ENCODE data around the gene HORMAD2. TPM values are rescaled to one million over a fixed set of nuclear protein-coding genes. Genes with fewer than 3 reads are reported as not detected.

The HORMAD2 gene
- not detected for total RNA-seq

GRCh38 chr22:30079952-30080533, at the start of gene HORMAD2:
TSS of gene HORMAD2 (plus strand) at chr22:30080464. CDS start at chr22:30093953, 13,489 bp downstream.
- H3K4me1 ChIP-seq (ENCODE audit: insufficient read depth, low read length) = peaks cover 6% of the 10 kb centered on the region
- H3K4me3 ChIP-seq (ENCODE audit: low read length) = no peak within 1 kb of the TSS
- peaks cover 11% of the 10 kb centered on the region for H3K27me3 ChIP-seq (ENCODE audit: insufficient read depth, low read length)
- no peaks in the 10 kb centered on the region for H3K9me3 ChIP-seq (ENCODE audit: low read depth, low read length)

- Histone ChIP-seq H3K27me3 (ENCODE audit: insufficient read depth, low read length) (no peaks in the 10 kb centered on the region), H3K9me3 (ENCODE audit: low read depth, low read length) (no peaks in the 10 kb centered on the region), H3K4me3 (ENCODE audit: low read length) (no peak overlapping the region), H3K4me1 (ENCODE audit: insufficient read depth, low read length) (peaks cover 12% of the 10 kb centered on the region)
Measured at GRCh38 chr22:30031328-30031727, 48.9 kb upstream of the HORMAD2 start.

- H3K4me1 ChIP-seq (ENCODE audit: insufficient read depth, low read length) = peaks cover 12% of the 10 kb centered on the region
- H3K27me3 ChIP-seq (ENCODE audit: insufficient read depth, low read length) = no peaks in the 10 kb centered on the region
- no peak overlapping the region for H3K4me3 ChIP-seq (ENCODE audit: low read length)
- H3K9me3 ChIP-seq (ENCODE audit: low read depth, low read length) = no peaks in the 10 kb centered on the region
Measured at GRCh38 chr22:30031764-30032455, 48.4 kb upstream of the HORMAD2 start.

- no peaks in the 10 kb centered on the region for H3K27me3 ChIP-seq (ENCODE audit: insufficient read depth, low read length)
- H3K4me3 ChIP-seq (ENCODE audit: low read length) = no peak overlapping the region
- peaks cover 12% of the 10 kb centered on the region for H3K4me1 ChIP-seq (ENCODE audit: insufficient read depth, low read length)
- H3K9me3 ChIP-seq (ENCODE audit: low read depth, low read length) = no peaks in the 10 kb centered on the region
Measured at GRCh38 chr22:30033137-30033536, 47.1 kb upstream of the HORMAD2 start.

GRCh38 chr22:30033901-30034300, 46.4 kb upstream of the HORMAD2 start:
- Histone ChIP-seq H3K9me3 (ENCODE audit: low read depth, low read length) (no peaks in the 10 kb centered on the region), H3K27me3 (ENCODE audit: insufficient read depth, low read length) (no peaks in the 10 kb centered on the region), H3K4me3 (ENCODE audit: low read length) (no peak overlapping the region), H3K4me1 (ENCODE audit: insufficient read depth, low read length) (peaks cover 12% of the 10 kb centered on the region)

- Histone ChIP-seq H3K4me1 (ENCODE audit: insufficient read depth, low read length) (peaks cover 12% of the 10 kb centered on the region), H3K9me3 (ENCODE audit: low read depth, low read length) (no peaks in the 10 kb centered on the region), H3K4me3 (ENCODE audit: low read length) (no peak overlapping the region), H3K27me3 (ENCODE audit: insufficient read depth, low read length) (no peaks in the 10 kb centered on the region)
Measured at GRCh38 chr22:30036656-30037055, 43.6 kb upstream of the HORMAD2 start.

- Histone ChIP-seq H3K4me3 (ENCODE audit: low read length) (no peak overlapping the region), H3K4me1 (ENCODE audit: insufficient read depth, low read length) (peaks cover 8% of the 10 kb centered on the region), H3K27me3 (ENCODE audit: insufficient read depth, low read length) (no peaks in the 10 kb centered on the region), H3K9me3 (ENCODE audit: low read depth, low read length) (no peaks in the 10 kb centered on the region)
Measured at GRCh38 chr22:30038219-30038618, 42.0 kb upstream of the HORMAD2 start.

- Histone ChIP-seq H3K9me3 (ENCODE audit: low read depth, low read length) (no peaks in the 10 kb centered on the region), H3K4me3 (ENCODE audit: low read length) (no peak overlapping the region), H3K27me3 (ENCODE audit: insufficient read depth, low read length) (no peaks in the 10 kb centered on the region), H3K4me1 (ENCODE audit: insufficient read depth, low read length) (no peaks in the 10 kb centered on the region)
Measured at GRCh38 chr22:30040499-30041260, 39.6 kb upstream of the HORMAD2 start.

- Histone ChIP-seq H3K4me1 (ENCODE audit: insufficient read depth, low read length) (no peaks in the 10 kb centered on the region), H3K27me3 (ENCODE audit: insufficient read depth, low read length) (no peaks in the 10 kb centered on the region), H3K4me3 (ENCODE audit: low read length) (no peak overlapping the region), H3K9me3 (ENCODE audit: low read depth, low read length) (no peaks in the 10 kb centered on the region)
Measured at GRCh38 chr22:30041475-30041874, 38.8 kb upstream of the HORMAD2 start.

GRCh38 chr22:30041881-30042280, 38.4 kb upstream of the HORMAD2 start:
- Histone ChIP-seq H3K9me3 (ENCODE audit: low read depth, low read length) (no peaks in the 10 kb centered on the region), H3K4me3 (ENCODE audit: low read length) (no peak overlapping the region), H3K27me3 (ENCODE audit: insufficient read depth, low read length) (no peaks in the 10 kb centered on the region), H3K4me1 (ENCODE audit: insufficient read depth, low read length) (no peaks in the 10 kb centered on the region)

GRCh38 chr22:30043161-30043560, 37.1 kb upstream of the HORMAD2 start:
- H3K4me3 ChIP-seq (ENCODE audit: low read length) = no peak overlapping the region
- no peaks in the 10 kb centered on the region for H3K27me3 ChIP-seq (ENCODE audit: insufficient read depth, low read length)
- H3K9me3 ChIP-seq (ENCODE audit: low read depth, low read length) = no peaks in the 10 kb centered on the region
- H3K4me1 ChIP-seq (ENCODE audit: insufficient read depth, low read length) = peaks cover 8% of the 10 kb centered on the region

GRCh38 chr22:30044369-30044768, 35.9 kb upstream of the HORMAD2 start:
- H3K4me3 ChIP-seq (ENCODE audit: low read length) = no peak overlapping the region
- H3K27me3 ChIP-seq (ENCODE audit: insufficient read depth, low read length) = no peaks in the 10 kb centered on the region
- peaks cover 8% of the 10 kb centered on the region for H3K4me1 ChIP-seq (ENCODE audit: insufficient read depth, low read length)
- H3K9me3 ChIP-seq (ENCODE audit: low read depth, low read length) = no peaks in the 10 kb centered on the region

GRCh38 chr22:30044881-30045493, 35.3 kb upstream of the HORMAD2 start:
- H3K27me3 ChIP-seq (ENCODE audit: insufficient read depth, low read length) = no peaks in the 10 kb centered on the region
- peaks cover 8% of the 10 kb centered on the region for H3K4me1 ChIP-seq (ENCODE audit: insufficient read depth, low read length)
- H3K9me3 ChIP-seq (ENCODE audit: low read depth, low read length) = no peaks in the 10 kb centered on the region
- no peak overlapping the region for H3K4me3 ChIP-seq (ENCODE audit: low read length)

GRCh38 chr22:30045494-30045887, 34.8 kb upstream of the HORMAD2 start:
- H3K4me1 ChIP-seq (ENCODE audit: insufficient read depth, low read length) = peaks cover 8% of the 10 kb centered on the region
- H3K27me3 ChIP-seq (ENCODE audit: insufficient read depth, low read length) = no peaks in the 10 kb centered on the region
- H3K9me3 ChIP-seq (ENCODE audit: low read depth, low read length) = no peaks in the 10 kb centered on the region
- H3K4me3 ChIP-seq (ENCODE audit: low read length) = no peak overlapping the region

Measured in mononuclear cell (primary cell).